ENCODE measurements around the gene LYPD5.
"Not testable (repeated sequence)": the region's sequence is repeated elsewhere in the genome, so short reads cannot be mapped to it uniquely, and the experiment has no call there.

Gene LYPD5

DNA sequence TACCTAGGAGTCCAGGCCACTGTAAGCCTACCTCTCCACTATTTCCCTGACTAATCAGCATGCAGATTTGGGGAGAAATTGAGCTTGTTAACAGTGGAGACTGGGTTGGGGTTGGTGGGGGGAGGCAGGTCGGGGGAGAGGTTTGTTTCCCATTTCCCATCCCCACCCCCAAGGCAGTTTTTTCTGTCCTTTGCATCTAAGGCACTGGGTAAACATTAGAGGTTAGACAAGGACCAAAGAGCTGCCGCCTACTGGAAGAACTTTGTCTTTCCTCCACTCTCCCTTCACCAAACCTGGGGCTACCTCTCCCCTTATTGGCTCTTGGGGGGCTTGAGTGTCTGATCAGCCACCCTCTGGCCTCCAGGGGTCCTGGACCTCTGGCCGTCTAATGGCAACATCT, 22.4 kb downstream of the LYPD5 start:
- in situ Hi-C loops (cut with HindIII; ENCODE audit: low pct_unique_long_range_greater_than_20kb, low sequenced_read_pairs) = no loop called here

GRCh38 chr19:43779147-43779819, 23.0 kb downstream of the LYPD5 start:
- no peak for DNase-seq (ENCODE audit: low read depth in 1 of 2, low spot score in 1 of 2)
- no peak for TF ChIP-seq JUND (IDR thresholded peaks at IDR 0.05; ENCODE audit: low read depth)
- in situ Hi-C loops (cut with HindIII; ENCODE audit: low pct_unique_long_range_greater_than_20kb, low sequenced_read_pairs) = no loop called here

More for the DNA sequence above, 22.4 kb downstream of the LYPD5 start:
- TF ChIP-seq JUND (IDR thresholded peaks at IDR 0.05; ENCODE audit: low read depth) = no peak
- no peak for DNase-seq (ENCODE audit: low read depth in 1 of 2, low spot score in 1 of 2)

DNA sequence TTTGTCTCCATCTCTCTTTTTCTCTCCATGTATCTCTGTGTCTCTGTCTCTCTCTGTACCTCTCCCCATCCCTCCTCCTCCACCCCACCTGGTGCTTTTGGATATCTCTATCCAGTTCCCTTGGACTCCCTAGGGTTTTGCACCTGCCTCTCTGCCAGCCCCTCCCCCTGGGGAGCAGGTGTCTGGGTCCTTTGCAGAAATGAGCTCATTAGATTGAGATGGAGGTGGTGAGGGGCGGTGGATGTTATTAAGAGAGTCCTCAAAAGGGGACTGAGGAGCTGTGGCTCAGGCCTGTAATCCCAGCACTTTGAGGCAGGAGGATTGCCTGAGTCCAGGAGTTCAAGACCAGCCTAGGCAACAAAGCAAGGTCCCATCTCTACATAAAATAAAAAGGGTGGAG, 23.6 kb downstream of the LYPD5 start:
- no peak for TF ChIP-seq JUND (IDR thresholded peaks at IDR 0.05; ENCODE audit: low read depth)
- in situ Hi-C loops (cut with HindIII; ENCODE audit: low pct_unique_long_range_greater_than_20kb, low sequenced_read_pairs) = no loop called here
- DNase-seq (ENCODE audit: low read depth in 1 of 2, low spot score in 1 of 2) = no peak

- DNase-seq (ENCODE audit: low read depth in 1 of 2, low spot score in 1 of 2) = no peak
- no peak for TF ChIP-seq JUND (IDR thresholded peaks at IDR 0.05; ENCODE audit: low read depth)
- in situ Hi-C loops (cut with HindIII; ENCODE audit: low pct_unique_long_range_greater_than_20kb, low sequenced_read_pairs) = no loop called here
Measured at GRCh38 chr19:43777163-43777695, 25.0 kb downstream of the LYPD5 start.

GRCh38 chr19:43776286-43776685, 26.0 kb downstream of the LYPD5 start:
- in situ Hi-C loops (cut with HindIII; ENCODE audit: low pct_unique_long_range_greater_than_20kb, low sequenced_read_pairs) = no loop called here
- no peak for TF ChIP-seq JUND (IDR thresholded peaks at IDR 0.05; ENCODE audit: low read depth)
- DNase-seq (ENCODE audit: low read depth in 1 of 2, low spot score in 1 of 2) = no peak

GRCh38 chr19:43775299-43775890, 26.9 kb downstream of the LYPD5 start:
- in situ Hi-C loops (cut with HindIII; ENCODE audit: low pct_unique_long_range_greater_than_20kb, low sequenced_read_pairs) = no loop called here
- no peak for TF ChIP-seq JUND (IDR thresholded peaks at IDR 0.05; ENCODE audit: low read depth)
- DNase-seq (ENCODE audit: low read depth in 1 of 2, low spot score in 1 of 2) = no peak

GRCh38 chr19:43774940-43775258, 27.3 kb downstream of the LYPD5 start:
- DNase-seq (ENCODE audit: low read depth in 1 of 2, low spot score in 1 of 2); in situ Hi-C loops (cut with HindIII; ENCODE audit: low pct_unique_long_range_greater_than_20kb, low sequenced_read_pairs): not testable (repeated sequence)

- in situ Hi-C loops (cut with HindIII; ENCODE audit: low pct_unique_long_range_greater_than_20kb, low sequenced_read_pairs) = no loop called here
- TF ChIP-seq JUND (IDR thresholded peaks at IDR 0.05; ENCODE audit: low read depth) = no peak
Measured at GRCh38 chr19:43774103-43774939, 27.9 kb downstream of the LYPD5 start.

GRCh38 chr19:43773725-43774102, 28.5 kb downstream of the LYPD5 start:
- in situ Hi-C loops (cut with HindIII; ENCODE audit: low pct_unique_long_range_greater_than_20kb, low sequenced_read_pairs) = no loop called here
- DNase-seq (ENCODE audit: low read depth in 1 of 2, low spot score in 1 of 2) = no peak

More at GRCh38 chr19:43774103-43774939, 27.9 kb downstream of the LYPD5 start:
- no peak for DNase-seq (ENCODE audit: low read depth in 1 of 2, low spot score in 1 of 2)

GRCh38 chr19:43769256-43769655, 33.0 kb downstream of the LYPD5 start:
- no peak for DNase-seq (ENCODE audit: low read depth in 1 of 2, low spot score in 1 of 2)
- in situ Hi-C loops (cut with HindIII; ENCODE audit: low pct_unique_long_range_greater_than_20kb, low sequenced_read_pairs) = no loop called here
- no peak for TF ChIP-seq JUND (IDR thresholded peaks at IDR 0.05; ENCODE audit: low read depth)

More at GRCh38 chr19:43773725-43774102, 28.5 kb downstream of the LYPD5 start:
- no peak for TF ChIP-seq JUND (IDR thresholded peaks at IDR 0.05; ENCODE audit: low read depth)

GRCh38 chr19:43768273-43769050, 33.8 kb downstream of the LYPD5 start:
- no peak for DNase-seq (ENCODE audit: low read depth in 1 of 2, low spot score in 1 of 2)
- no peak for TF ChIP-seq JUND (IDR thresholded peaks at IDR 0.05; ENCODE audit: low read depth)
- in situ Hi-C loops (cut with HindIII; ENCODE audit: low pct_unique_long_range_greater_than_20kb, low sequenced_read_pairs) = no loop called here

- in situ Hi-C loops (cut with HindIII; ENCODE audit: low pct_unique_long_range_greater_than_20kb, low sequenced_read_pairs) = no loop called here
- DNase-seq (ENCODE audit: low read depth in 1 of 2, low spot score in 1 of 2) = no peak
- no peak for TF ChIP-seq JUND (IDR thresholded peaks at IDR 0.05; ENCODE audit: low read depth)
Measured at GRCh38 chr19:43767818-43768217, 34.4 kb downstream of the LYPD5 start.

All from T47D (cell line).